Measurements from ENCODE around the gene DCLK1. TPM values are rescaled to one million over a fixed set of nuclear protein-coding genes. Genes with fewer than 3 reads are reported as not detected.
"Not testable (repeated sequence)": the region's sequence is repeated elsewhere in the genome, so short reads cannot be mapped to it uniquely, and the experiment has no call there.

Gene DCLK1
- total RNA-seq, 2 donors from 2014 or later, result not detected

DNA sequence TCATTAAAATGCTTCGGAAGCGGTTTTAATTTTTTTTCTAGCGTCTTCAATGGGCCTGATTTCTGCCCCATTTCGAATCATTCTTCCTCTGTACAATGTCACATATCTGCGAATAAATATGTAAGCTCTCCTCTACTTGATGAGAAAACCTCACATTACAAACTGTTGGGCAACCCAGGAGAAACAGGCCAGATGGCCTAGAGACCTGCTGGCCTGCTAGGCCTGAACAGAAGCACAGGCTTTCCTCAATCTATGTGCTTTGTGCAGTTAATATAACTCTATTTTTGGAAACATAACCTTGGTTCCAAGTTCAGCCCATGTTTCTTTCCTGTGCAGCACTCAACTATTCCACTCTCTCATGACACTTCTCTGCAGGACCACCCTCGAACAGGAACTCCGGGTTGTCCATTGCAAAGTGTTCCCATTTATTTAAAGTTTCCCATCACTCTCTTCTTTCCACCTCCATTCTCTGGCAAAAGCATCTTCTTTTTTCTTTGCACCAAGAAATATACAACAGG, 42.0 kb downstream of the DCLK1 start:
- no peaks in the 10 kb centered on the region for H3K27me3 Mint-ChIP-seq
- ATAC-seq (no peak), DNase-seq (no peak)
- no peaks in the 10 kb centered on the region for H3K4me1 Mint-ChIP-seq
- H3K9me3 ChIP-seq (ENCODE audit: control insufficient read depth, low read length, poor library complexity, severe bottlenecking), result no peaks in the 10 kb centered on the region
- H3K27ac Mint-ChIP-seq, result no peak overlapping the region
- H3K36me3 Mint-ChIP-seq (ENCODE audit: low read depth), result no peaks in the 10 kb centered on the region
- no peak overlapping the region for H3K4me3 Mint-ChIP-seq

DNA sequence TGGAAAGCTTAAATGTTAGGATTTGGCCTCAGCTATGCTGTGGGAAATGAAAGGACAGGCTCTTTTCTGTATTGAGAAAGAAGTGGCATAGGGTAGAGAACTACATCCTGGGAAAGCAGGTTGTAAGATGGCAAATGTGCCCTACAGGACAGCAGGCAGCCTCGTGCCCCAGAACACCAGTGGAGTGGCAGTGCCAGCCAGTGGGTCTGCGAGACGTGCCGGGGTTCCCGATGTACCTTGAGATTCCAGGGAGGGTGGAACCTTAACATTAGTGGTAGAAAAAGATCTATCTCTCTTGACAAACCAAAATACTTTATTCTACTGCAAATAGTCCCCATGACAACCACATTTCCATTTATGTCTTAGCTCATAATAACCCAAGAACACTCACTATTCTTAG, 42.7 kb downstream of the DCLK1 start:
- no peak overlapping the region for H3K4me3 Mint-ChIP-seq
- no peaks in the 10 kb centered on the region for H3K36me3 Mint-ChIP-seq (ENCODE audit: low read depth)
- H3K4me1 Mint-ChIP-seq, result no peaks in the 10 kb centered on the region
- no peaks in the 10 kb centered on the region for H3K27me3 Mint-ChIP-seq
- ATAC-seq, result no peak
- no peak overlapping the region for H3K27ac Mint-ChIP-seq
- H3K9me3 ChIP-seq (ENCODE audit: control insufficient read depth, low read length, poor library complexity, severe bottlenecking), result no peaks in the 10 kb centered on the region
- no peak for DNase-seq

DNA sequence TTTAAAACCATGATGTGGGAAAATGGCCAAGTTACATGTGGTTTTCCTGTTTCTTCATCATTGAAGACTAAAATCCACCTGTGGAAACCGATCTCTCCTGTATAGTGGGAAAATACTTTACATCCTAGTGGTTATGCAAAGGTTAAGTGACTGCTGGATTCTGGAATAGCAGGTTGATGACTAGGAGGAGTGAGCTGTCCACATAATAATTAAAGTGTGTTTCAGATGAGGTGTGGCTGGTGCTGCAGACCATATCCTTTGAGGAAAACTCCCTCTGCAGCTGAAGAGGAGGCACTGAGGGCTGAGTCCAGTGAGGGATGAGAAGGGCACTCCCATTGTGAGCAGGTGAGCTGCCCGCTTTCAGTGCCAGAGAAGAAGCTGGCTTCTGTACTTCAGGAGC, 43.2 kb downstream of the DCLK1 start:
- H3K9me3 ChIP-seq (ENCODE audit: control insufficient read depth, low read length, poor library complexity, severe bottlenecking), result no peaks in the 10 kb centered on the region
- DNase-seq (no peak), ATAC-seq (no peak)
- Mint-ChIP-seq H3K27me3 (no peaks in the 10 kb centered on the region), H3K27ac (no peak overlapping the region), H3K36me3 (ENCODE audit: low read depth) (no peaks in the 10 kb centered on the region), H3K4me1 (no peaks in the 10 kb centered on the region), H3K4me3 (no peak overlapping the region)

DNA sequence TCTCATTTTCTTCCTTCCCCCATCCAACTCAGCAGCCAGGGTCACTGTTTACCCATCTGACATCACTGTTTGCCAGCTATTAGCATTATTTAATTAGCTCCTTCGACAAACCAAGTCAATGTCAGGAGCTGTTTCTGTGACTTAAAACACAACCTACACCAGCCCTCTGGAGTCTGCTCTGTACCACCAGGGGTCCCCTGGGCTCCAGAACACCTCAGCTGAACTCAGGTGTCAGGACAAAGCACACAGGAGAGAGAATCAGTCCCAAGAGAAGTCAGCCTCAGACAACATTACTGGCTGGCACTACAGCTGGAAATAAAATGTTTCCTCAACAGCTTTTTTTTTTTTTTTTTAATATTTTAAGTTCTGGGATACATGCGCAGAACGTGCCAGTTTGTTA, 45.1 kb downstream of the DCLK1 start:
- Mint-ChIP-seq H3K36me3 (ENCODE audit: low read depth) (no peaks in the 10 kb centered on the region), H3K4me3 (no peak overlapping the region), H3K27me3 (no peaks in the 10 kb centered on the region), H3K4me1 (no peaks in the 10 kb centered on the region), H3K27ac (no peak overlapping the region)
- no peaks in the 10 kb centered on the region for H3K9me3 ChIP-seq (ENCODE audit: control insufficient read depth, low read length, poor library complexity, severe bottlenecking)
- ATAC-seq (no peak), DNase-seq (no peak)

DNA sequence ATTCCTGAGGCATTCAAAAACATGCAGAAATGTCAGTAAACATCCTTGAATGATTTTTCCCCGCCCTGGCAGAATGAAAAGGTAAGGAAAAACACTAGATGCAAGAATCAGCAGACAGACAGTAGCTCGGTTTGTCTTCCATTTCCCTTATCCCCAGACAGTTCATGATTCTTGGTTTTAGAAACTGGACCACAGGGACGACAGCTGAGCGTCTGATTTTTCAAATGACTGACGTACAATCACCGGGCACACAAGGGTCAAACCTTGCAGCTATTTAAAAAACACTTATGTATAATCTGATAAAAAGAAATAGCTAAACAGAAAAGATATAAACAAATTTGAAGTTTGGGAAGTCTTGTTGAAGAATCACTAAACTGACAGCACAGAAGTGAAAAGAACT, 47.1 kb downstream of the DCLK1 start:
- H3K4me3 Mint-ChIP-seq, result no peak overlapping the region
- ATAC-seq (no peak), DNase-seq (no peak)
- H3K9me3 ChIP-seq (ENCODE audit: control insufficient read depth, low read length, poor library complexity, severe bottlenecking), result no peaks in the 10 kb centered on the region
- H3K36me3 Mint-ChIP-seq (ENCODE audit: low read depth), result no peaks in the 10 kb centered on the region
- H3K4me1 Mint-ChIP-seq, result no peaks in the 10 kb centered on the region
- H3K27me3 Mint-ChIP-seq, result no peaks in the 10 kb centered on the region
- H3K27ac Mint-ChIP-seq, result no peak overlapping the region

DNA sequence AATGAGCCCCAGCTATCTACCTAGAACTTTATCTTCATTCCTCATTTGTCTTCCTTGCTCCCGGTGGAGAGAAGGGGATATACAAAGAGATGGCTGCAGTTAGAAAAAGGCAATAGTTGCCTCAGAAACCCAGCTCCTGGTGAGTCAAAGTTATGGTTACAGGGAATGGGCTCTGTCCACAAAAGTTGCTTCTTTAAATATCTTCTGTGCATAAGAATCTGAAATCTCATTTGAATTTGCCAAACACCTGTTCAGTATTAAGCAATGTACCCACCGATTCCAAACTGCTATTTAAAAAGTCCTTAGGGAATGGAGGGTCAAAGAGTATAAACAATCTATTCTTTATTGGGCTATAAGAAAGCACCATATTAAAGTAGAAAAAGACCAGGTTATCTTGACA, 48.4 kb downstream of the DCLK1 start:
- DNase-seq, result no peak
- Mint-ChIP-seq H3K27me3 (no peaks in the 10 kb centered on the region), H3K4me3 (no peak overlapping the region), H3K27ac (no peak overlapping the region), H3K36me3 (ENCODE audit: low read depth) (no peaks in the 10 kb centered on the region), H3K4me1 (no peaks in the 10 kb centered on the region)
- no peaks in the 10 kb centered on the region for H3K9me3 ChIP-seq (ENCODE audit: control insufficient read depth, low read length, poor library complexity, severe bottlenecking)
- ATAC-seq, result no peak

DNA sequence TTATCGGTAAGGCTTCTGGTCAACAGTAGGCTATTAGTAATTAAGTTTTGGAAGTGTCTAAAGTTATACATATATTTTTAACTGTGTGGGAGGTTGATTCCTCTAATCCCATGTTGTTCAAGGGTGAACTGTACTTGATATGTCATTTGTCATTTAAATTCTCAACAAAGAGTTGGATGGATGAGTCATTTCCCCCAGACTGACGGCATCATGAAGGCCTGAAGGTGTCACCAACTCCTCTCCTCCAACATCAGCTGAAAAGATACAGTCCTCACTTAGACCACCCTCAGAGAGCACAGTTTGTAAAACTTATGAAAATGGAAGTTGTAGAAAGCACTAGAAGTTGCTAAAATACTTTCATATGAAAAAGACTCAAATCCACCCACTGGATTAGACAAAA, 48.8 kb downstream of the DCLK1 start:
- Mint-ChIP-seq H3K36me3 (ENCODE audit: low read depth) (no peaks in the 10 kb centered on the region), H3K4me1 (no peaks in the 10 kb centered on the region), H3K27ac (no peak overlapping the region), H3K4me3 (no peak overlapping the region), H3K27me3 (no peaks in the 10 kb centered on the region)
- ATAC-seq, result no peak
- DNase-seq, result no peak
- H3K9me3 ChIP-seq (ENCODE audit: control insufficient read depth, low read length, poor library complexity, severe bottlenecking), result no peaks in the 10 kb centered on the region

DNA sequence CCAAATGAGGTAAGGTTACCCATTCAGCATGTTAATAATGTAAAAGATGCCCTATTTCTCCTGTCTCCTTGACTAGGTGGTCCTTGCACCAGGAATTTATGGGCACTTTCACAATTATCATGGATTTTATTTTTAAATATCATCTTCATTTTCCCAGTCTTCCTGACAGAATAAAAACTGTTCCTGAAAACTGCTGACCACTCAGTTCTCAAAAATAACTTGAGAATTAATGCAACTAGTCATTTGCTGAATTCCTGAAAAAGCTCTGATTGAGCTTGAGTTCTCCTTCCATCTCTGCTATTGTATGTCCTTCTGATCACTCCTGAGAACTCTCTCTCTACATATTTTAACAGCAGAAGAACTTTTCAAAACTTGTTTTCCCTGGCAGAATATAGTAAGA, 55.0 kb downstream of the DCLK1 start:
- no peak for ATAC-seq
- DNase-seq, result no peak
- Mint-ChIP-seq H3K4me3 (no peak overlapping the region), H3K27me3 (no peaks in the 10 kb centered on the region), H3K27ac (no peak overlapping the region), H3K36me3 (ENCODE audit: low read depth) (no peaks in the 10 kb centered on the region), H3K4me1 (no peaks in the 10 kb centered on the region)
- no peaks in the 10 kb centered on the region for H3K9me3 ChIP-seq (ENCODE audit: control insufficient read depth, low read length, poor library complexity, severe bottlenecking)

DNA sequence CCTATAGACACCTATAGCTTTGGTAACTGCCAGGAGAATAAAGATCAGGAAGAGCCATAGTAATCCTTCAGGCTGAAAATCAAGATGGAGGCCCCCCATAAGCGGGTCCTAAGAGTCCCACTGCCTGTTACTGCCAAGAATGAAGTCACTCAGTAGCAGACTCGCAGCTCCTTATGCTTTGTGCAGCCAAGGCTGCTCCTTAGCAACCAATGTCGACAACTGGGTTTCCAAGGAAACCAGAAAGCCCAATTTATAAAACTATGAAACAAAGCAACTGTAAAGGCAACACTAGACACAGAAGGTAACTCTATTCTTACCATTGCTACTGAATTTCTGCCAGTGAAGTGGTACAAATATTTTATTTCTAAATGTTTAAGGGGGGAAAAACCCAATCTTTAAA, 56.5 kb downstream of the DCLK1 start:
- Mint-ChIP-seq H3K4me1 (no peaks in the 10 kb centered on the region), H3K4me3 (no peak overlapping the region), H3K36me3 (ENCODE audit: low read depth) (no peaks in the 10 kb centered on the region), H3K27me3 (no peaks in the 10 kb centered on the region), H3K27ac (no peak overlapping the region)
- ATAC-seq (no peak), DNase-seq (no peak)
- no peaks in the 10 kb centered on the region for H3K9me3 ChIP-seq (ENCODE audit: control insufficient read depth, low read length, poor library complexity, severe bottlenecking)

DNA sequence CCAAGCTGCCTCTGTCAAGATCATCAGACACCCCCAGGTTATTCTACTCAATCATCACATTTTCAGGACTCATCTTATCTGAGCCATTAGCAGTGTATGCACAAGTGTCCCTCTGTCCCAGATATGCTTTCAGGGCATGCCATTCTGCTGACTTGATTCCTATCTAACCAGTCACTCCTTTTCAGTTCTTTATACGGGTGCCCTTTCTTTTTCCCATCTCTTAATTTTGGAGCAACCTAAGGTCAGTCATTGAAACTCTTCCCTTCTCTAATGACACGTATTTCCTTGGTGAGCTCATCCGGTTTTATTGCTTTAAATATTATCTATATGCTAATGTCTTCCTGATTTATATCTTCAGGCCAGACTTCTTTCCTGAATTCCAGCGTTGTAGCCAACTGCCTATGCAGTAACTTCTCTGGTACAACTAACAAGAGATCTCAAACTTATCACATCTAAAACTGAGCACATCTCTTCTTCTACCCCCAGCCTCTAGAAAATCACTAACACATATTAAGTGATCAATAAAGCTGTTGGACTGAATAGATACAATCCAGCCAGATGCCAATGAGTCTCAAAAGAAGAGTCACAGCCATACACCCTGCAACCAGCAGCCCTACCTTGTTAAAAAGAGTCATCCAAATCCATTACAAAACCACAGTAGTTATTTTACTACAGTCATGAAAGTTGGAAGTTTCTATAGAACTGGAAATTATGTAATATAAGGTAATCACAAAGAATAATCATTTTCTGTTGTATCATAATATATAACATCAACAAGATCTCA, 58.8 kb downstream of the DCLK1 start:
- H3K27me3 Mint-ChIP-seq, result no peaks in the 10 kb centered on the region
- ATAC-seq, result no peak
- no peak overlapping the region for H3K4me3 Mint-ChIP-seq

DNA sequence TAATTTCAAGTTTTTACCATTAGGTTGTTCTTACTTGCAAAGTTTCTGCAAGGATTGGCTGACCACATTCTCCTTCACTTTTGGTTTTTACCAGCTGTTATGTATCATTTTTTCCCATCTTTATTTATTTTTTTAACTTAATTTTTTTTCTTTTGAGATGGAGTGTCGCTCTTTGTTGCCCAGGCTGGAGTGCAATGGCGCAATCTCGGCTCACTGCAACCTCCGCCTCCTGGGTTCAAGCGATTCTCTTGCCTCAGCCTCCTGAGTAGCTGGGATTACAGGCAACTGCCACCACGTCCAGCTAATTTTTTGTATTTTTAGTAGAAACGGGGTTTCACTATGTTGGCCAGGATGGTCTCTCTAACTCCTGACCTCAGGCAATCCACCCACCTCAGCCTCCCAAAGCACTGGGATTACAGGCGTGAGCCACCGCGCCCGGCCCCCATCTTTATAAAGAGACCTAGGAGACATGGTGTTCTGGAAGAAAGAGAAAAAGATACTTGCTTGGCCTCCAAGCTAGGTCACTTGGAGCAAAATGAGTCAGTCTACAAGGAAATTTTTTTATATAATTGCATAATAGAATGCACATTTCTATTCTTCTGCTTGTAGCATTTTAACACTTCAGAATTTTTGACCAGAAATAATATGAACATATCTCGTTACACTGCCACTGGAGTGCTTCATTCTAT, 60.5 kb downstream of the DCLK1 start:
- H3K4me1 Mint-ChIP-seq; H3K9me3 ChIP-seq (ENCODE audit: control insufficient read depth, low read length, poor library complexity, severe bottlenecking); H3K36me3 Mint-ChIP-seq (ENCODE audit: low read depth); H3K27ac Mint-ChIP-seq; ATAC-seq; DNase-seq; H3K27me3 Mint-ChIP-seq; H3K4me3 Mint-ChIP-seq: not testable (repeated sequence)

More for the DNA sequence above, 58.8 kb downstream of the DCLK1 start:
- no peaks in the 10 kb centered on the region for H3K4me1 Mint-ChIP-seq
- H3K27ac Mint-ChIP-seq, result no peak overlapping the region
- no peaks in the 10 kb centered on the region for H3K9me3 ChIP-seq (ENCODE audit: control insufficient read depth, low read length, poor library complexity, severe bottlenecking)
- no peak for DNase-seq
- no peaks in the 10 kb centered on the region for H3K36me3 Mint-ChIP-seq (ENCODE audit: low read depth)

DNA sequence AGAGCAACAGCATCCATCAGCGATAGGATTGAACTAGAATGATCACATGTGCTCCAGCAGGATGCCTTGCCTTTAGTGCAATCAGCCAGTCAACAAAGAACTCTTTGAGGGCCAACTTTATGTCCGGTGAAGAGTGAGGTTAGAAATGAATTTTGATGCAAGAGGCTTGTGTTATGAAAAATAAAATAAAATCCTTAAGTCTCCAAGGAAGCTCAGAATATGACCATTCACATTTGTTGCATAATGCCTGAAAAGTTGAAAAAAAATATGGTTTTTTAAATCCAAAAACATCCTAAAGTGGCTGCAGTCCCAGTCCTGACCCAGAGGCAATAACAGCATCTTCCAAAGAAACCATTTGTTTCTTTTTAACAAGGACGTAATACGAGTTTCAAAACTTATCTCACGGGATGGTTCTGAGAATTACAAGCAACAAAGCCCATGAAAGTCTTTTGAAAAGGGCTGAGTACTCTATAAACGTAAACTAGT, 61.3 kb downstream of the DCLK1 start:
- no peaks in the 10 kb centered on the region for H3K9me3 ChIP-seq (ENCODE audit: control insufficient read depth, low read length, poor library complexity, severe bottlenecking)
- Mint-ChIP-seq H3K27me3 (no peaks in the 10 kb centered on the region), H3K4me1 (no peaks in the 10 kb centered on the region), H3K27ac (no peak overlapping the region), H3K36me3 (ENCODE audit: low read depth) (no peaks in the 10 kb centered on the region), H3K4me3 (no peak overlapping the region)
- ATAC-seq (no peak), DNase-seq (no peak)

DNA sequence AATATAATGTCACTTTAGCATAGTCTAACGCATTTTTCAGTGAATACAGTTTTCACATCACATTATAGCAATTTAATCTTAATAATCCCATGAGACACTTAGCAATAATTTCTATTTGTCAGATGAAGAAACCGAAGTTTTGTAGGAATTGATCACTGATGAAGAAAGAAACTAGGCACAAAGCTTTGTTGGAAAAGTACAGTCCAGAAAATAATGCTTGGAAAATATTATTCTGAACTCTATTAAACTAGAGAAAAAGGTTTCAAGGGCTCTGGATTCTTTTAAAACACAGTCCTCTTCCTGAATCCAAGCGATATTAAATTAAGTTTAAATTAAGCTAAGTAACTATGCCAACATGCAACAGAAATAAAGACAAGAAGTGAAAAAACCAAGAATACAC, 62.2 kb downstream of the DCLK1 start:
- no peaks in the 10 kb centered on the region for H3K9me3 ChIP-seq (ENCODE audit: control insufficient read depth, low read length, poor library complexity, severe bottlenecking)
- ATAC-seq, result no peak
- H3K4me1 Mint-ChIP-seq, result no peaks in the 10 kb centered on the region
- H3K4me3 Mint-ChIP-seq, result no peak overlapping the region
- no peak for DNase-seq
- no peaks in the 10 kb centered on the region for H3K27me3 Mint-ChIP-seq
- H3K36me3 Mint-ChIP-seq (ENCODE audit: low read depth), result no peaks in the 10 kb centered on the region
- no peak overlapping the region for H3K27ac Mint-ChIP-seq

DNA sequence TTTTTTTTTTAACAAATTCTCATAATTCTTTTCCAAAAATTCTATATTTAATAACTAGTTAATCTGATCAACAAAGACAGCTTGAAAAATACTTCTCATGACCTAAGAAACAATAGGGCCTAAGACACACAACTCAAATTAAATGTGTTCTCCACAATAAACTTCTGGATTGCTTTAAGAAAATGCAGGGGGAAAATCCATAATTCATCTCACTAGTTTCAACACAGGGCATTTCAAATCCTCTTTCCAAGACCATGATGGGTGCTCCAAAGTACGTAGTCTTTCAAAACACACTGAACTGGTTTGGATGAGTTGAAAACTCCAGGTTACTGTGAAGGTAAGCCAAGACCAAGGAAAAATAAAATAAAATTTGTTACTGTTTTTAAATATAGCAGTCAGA, 62.6 kb downstream of the DCLK1 start:
- H3K27me3 Mint-ChIP-seq, result no peaks in the 10 kb centered on the region
- DNase-seq (no peak), ATAC-seq (no peak)
- H3K9me3 ChIP-seq (ENCODE audit: control insufficient read depth, low read length, poor library complexity, severe bottlenecking), result no peaks in the 10 kb centered on the region
- no peaks in the 10 kb centered on the region for H3K36me3 Mint-ChIP-seq (ENCODE audit: low read depth)
- no peak overlapping the region for H3K27ac Mint-ChIP-seq
- no peak overlapping the region for H3K4me3 Mint-ChIP-seq
- H3K4me1 Mint-ChIP-seq, result no peaks in the 10 kb centered on the region

All from T-helper 17 cell (primary cell).